ENCODE results near the gene CTPS2.
A peak's percentile ranks its signal among the peaks of the same experiment; 100 is the strongest.

The CTPS2 gene

DNA sequence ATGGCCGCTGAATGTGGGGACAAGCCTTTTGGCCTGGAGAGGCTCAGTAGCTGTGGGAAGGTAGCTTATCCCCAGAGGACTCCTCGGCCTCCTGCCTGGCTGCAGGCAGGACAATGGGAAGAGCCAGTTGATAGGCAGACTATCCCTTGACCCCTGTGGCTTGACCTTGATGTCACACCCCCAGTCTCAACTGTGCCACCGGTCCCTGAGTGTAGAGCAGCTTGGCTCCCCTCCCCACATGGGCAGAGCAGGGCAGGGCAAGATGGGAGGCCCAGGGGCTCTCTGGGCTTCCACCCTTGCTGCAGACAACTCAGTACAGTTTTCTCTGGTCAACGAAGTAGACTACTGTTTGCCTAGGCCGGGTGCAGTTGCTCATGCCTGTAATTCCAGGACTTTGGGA is 32.6 kb upstream of the CTPS2 start:
- TF ChIP-seq, protein P1, sequence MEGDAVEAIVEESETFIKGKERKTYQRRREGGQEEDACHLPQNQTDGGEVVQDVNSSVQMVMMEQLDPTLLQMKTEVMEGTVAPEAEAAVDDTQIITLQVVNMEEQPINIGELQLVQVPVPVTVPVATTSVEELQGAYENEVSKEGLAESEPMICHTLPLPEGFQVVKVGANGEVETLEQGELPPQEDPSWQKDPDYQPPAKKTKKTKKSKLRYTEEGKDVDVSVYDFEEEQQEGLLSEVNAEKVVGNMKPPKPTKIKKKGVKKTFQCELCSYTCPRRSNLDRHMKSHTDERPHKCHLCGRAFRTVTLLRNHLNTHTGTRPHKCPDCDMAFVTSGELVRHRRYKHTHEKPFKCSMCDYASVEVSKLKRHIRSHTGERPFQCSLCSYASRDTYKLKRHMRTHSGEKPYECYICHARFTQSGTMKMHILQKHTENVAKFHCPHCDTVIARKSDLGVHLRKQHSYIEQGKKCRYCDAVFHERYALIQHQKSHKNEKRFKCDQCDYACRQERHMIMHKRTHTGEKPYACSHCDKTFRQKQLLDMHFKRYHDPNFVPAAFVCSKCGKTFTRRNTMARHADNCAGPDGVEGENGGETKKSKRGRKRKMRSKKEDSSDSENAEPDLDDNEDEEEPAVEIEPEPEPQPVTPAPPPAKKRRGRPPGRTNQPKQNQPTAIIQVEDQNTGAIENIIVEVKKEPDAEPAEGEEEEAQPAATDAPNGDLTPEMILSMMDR (IDR thresholded peaks at IDR 0.05; ENCODE audit: low read depth, low read length, missing control alignments) = no peak
- in situ Hi-C loops (cut with HindIII; ENCODE audit: low sequenced_read_pairs) = no loop called here
- no peak overlapping the region for H3K4me3 ChIP-seq (ENCODE audit: low read depth, low read length)
- no peak for DNase-seq (ENCODE audit: low read depth)

DNA sequence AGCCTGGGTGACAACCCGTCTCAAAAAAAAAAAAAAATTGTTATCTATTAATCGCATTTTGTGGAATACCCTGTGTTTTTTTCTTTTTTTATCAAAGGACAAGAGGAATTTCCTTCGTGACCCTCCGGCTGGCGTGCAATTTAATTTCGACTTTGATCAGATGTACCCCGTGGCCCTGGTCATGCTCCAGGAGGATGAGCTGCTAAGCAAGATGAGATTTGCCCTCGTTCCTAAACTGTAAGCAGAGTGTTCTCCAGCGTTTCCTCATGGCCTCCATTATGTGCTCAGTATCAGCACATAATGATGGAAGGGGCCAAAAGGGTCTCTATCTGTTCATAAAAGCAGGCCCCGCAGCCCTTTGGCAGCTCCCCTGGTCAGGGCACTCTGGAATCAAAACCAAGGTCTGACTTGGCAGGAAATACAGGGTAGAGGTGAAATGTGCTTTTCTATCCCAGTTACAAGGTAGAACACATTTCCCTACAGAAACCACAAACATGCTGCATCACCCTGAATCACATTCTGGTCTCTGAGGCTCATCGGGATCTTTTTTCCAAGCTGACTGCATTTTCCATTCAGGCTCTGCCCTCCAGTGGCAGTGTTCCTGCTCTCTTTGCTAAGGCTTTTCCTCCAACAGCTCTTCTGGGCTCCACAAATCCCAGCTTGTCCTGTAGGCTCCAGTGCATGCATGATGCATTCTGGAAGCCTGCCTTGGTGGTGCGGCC is 31.3 kb upstream of the CTPS2 start:
- no peak overlapping the region for H3K4me3 ChIP-seq (ENCODE audit: low read depth, low read length)
- peak; percentile 86 for DNase-seq (ENCODE audit: low read depth)
- TF ChIP-seq, protein P1 (IDR thresholded peaks at IDR 0.05; ENCODE audit: low read depth, low read length, missing control alignments) = peak; percentile 71
- in situ Hi-C loops (cut with HindIII; ENCODE audit: low sequenced_read_pairs) = no loop called here

DNA sequence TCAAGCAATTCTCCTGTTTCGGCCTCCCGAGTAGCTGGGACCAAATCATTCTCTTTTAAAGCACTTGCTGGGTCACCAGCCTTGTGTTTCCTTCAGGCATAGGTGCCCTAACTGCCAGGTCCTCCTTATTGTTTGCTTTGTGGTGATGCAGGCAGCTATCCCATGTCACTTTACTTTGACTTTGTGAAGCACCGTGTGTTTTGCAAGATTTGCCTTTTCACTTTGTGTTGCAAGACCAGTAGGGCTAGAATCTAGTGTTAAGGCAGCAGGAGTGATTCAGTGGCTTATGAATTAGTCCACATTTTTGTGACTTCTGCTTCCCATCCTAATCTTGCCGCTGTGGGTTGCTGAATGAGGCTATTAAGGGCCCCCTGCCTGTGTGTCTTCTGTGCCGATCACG is 27.1 kb upstream of the CTPS2 start:
- in situ Hi-C loops (cut with HindIII; ENCODE audit: low sequenced_read_pairs) = no loop called here
- TF ChIP-seq, protein P1 (IDR thresholded peaks at IDR 0.05; ENCODE audit: low read depth, low read length, missing control alignments) = no peak

DNA sequence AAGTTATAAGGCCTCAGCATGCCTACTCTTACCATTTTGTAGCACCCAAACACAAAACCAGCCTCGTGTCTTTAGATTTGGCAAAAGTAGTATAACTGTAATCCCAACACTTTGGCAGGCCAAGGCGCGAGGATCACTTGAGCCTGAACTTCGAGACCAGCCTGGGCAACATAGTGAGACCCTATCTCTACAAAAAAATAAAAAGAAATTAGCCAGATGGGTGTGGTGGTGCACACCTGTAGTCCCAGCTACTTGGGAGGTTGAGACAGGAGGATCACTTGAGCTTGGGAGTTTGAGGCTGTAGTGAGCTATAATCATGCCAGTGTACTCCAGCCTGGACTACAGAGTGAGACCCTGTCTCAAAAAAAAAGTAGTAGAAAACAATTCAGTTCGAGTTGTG is 24.6 kb upstream of the CTPS2 start:
- in situ Hi-C loops (cut with HindIII; ENCODE audit: low sequenced_read_pairs) = no loop called here
- H3K4me3 ChIP-seq (ENCODE audit: low read depth, low read length) = no peak overlapping the region
- TF ChIP-seq, protein P1 (IDR thresholded peaks at IDR 0.05; ENCODE audit: low read depth, low read length, missing control alignments) = no peak
- no peak for DNase-seq (ENCODE audit: low read depth)

More for the DNA sequence above, 27.1 kb upstream of the CTPS2 start:
- no peak overlapping the region for H3K4me3 ChIP-seq (ENCODE audit: low read depth, low read length)
- DNase-seq (ENCODE audit: low read depth) = no peak

DNA sequence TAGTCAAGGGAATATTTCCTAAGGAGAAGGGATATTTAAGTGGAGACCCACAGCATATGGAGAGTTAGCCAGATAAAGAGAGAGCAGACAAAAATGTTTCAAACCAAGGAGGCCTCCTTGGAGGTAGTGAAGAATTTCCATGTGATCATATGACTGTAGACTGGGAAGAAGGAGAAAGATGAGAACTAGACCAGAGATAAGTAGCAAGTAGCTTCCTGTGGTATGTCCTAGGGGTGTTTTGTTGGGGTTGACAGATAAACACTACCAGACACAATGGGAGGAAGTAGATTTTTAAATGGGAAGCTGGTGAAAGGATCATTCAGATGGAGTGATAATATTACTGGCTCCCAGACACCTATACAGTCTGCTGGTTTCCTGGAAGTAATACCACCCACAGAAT is 20.5 kb upstream of the CTPS2 start:
- TF ChIP-seq, protein P1 (IDR thresholded peaks at IDR 0.05; ENCODE audit: low read depth, low read length, missing control alignments) = no peak
- H3K4me3 ChIP-seq (ENCODE audit: low read depth, low read length) = no peak overlapping the region
- in situ Hi-C loops (cut with HindIII; ENCODE audit: low sequenced_read_pairs) = no loop called here
- DNase-seq (ENCODE audit: low read depth) = no peak

DNA sequence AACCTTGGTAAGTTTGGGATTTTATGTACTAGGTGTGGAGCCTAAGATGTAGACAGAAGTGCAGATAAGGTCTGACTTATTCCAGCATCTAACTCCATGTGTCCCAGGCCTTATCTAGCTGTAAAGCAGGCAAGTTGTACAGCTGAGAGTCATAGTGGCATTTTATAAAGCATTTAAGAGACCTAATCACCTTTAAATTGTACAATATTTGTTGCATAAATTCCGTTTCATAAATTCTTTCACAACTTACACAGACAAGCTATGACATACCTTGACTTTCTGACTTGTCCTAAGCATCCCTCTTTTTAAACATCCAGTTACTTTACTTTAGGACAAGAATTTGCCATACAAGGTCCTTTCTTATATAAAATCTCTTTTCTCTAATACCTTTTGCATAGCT is 18.0 kb upstream of the CTPS2 start:
- no peak overlapping the region for H3K4me3 ChIP-seq (ENCODE audit: low read depth, low read length)
- in situ Hi-C loops (cut with HindIII; ENCODE audit: low sequenced_read_pairs) = no loop called here
- no peak for DNase-seq (ENCODE audit: low read depth)
- TF ChIP-seq, protein P1 (IDR thresholded peaks at IDR 0.05; ENCODE audit: low read depth, low read length, missing control alignments) = no peak
